ENCODE data around the gene JSRP1.
"Not testable (repeated sequence)": the region's sequence is repeated elsewhere in the genome, so short reads cannot be mapped to it uniquely, and the experiment has no call there.

JSRP1 gene

DNA sequence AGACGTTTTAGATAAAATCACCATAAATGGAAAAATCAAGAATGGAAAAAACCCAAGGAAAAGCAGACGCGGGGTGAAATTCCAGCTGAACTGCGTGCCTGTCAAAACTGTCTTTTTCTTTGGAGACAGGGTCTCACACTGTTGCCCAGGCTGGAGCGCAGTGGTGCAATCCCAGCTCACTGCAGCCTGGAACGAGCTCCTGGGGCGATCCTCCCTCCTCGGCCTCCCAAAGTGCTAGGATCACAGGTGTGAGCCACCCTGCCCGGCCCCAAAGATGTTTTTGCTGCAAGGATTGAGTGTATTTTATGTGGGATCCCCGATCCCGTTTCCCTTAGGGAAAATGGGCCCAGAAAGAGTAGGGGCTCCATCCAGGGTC, 26.6 kb upstream of the JSRP1 start:
- in situ Hi-C loops (cut with HindIII; ENCODE audit: low sequenced_read_pairs), result no loop called here

GRCh38 chr19:2282062-2282861, 26.0 kb upstream of the JSRP1 start, which contains the start of gene PEAK3:
Gene PEAK3 (minus strand): TSS chr19:2282175. CDS start chr19:2280931, 1,244 bp downstream.
- in situ Hi-C loops (cut with HindIII; ENCODE audit: low sequenced_read_pairs), result no loop called here

GRCh38 chr19:2281265-2282061, 25.2 kb upstream of the JSRP1 start:
- in situ Hi-C loops (cut with HindIII; ENCODE audit: low sequenced_read_pairs), result not testable (repeated sequence)

DNA sequence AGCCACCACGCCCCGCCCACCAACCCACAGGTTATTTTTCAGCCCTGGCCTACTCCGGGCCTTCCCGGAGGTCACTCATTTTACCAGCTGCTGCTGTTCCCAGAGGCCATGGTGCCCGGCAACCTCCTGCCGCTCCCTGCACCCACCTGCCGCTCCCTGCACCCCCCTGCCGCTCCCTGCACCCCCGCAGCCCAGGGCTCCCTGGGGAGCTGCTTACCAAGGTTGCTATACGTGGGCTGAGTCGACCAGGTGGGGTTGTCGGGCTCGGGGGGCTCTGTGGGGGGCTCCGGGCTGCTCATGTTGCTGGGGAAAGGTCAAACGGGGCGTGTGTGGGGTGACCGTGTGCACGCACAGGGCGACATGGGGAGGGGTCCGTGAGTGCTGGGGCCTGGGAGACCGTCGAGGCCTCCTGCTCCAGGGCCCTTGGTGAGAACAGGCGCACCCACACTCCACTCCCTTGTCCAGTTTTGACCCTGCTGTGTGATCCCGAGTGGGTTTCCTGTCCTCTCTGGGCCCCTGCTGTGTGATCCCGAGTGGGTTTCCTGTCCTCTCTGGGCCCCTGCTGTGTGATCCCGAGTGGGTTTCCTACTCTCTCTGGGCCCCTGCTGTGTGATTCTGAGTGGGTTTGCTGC, 24.5 kb upstream of the JSRP1 start:
- in situ Hi-C loops (cut with HindIII; ENCODE audit: low sequenced_read_pairs), result no loop called here

- in situ Hi-C loops (cut with HindIII; ENCODE audit: low sequenced_read_pairs), result no loop called here
Observed at GRCh38 chr19:2278459-2279158, 22.4 kb upstream of the JSRP1 start.

- in situ Hi-C loops (cut with HindIII; ENCODE audit: low sequenced_read_pairs), result no loop called here
Observed at GRCh38 chr19:2277138-2277537, 20.9 kb upstream of the JSRP1 start.

DNA sequence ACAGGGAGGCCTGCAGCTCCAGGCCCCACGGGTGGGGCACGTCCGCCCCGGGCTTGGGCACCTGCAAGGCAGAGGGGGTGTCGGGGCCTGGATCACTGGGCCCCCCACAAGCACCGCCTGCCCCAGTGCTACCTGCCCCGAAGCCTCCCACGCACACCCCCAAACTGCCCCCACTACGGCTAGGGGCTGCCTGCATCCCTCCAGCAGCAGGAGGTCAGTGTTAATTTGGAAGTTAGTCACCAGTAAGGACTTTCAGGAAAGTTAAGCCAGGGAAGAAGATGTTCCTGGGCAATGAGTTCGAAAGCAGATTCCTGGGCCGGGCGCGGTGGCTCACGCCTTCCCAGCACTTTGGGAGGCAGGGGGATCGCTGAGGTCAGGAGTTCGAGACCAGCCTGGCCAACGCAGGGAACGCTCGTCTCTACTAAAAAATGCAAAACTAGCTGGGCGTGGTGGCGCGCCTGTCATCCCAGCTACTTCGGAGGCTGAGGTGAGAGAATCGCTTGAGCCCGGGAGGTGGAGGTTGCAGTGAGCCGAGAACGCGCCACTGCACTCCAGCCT, 20.3 kb upstream of the JSRP1 start:
- in situ Hi-C loops (cut with HindIII; ENCODE audit: low sequenced_read_pairs), result no loop called here

GRCh38 chr19:2275588-2276428, 19.6 kb upstream of the JSRP1 start:
- in situ Hi-C loops (cut with HindIII; ENCODE audit: low sequenced_read_pairs), result no loop called here

- in situ Hi-C loops (cut with HindIII; ENCODE audit: low sequenced_read_pairs), result loop anchor here (5.0 kb wide), 2 partner anchors 38 to 52 kb away; partner anchors contain the start of genes LSM7, PLEKHJ1, SF3A2 and SPPL2B
Observed at GRCh38 chr19:2274931-2275535, 18.8 kb upstream of the JSRP1 start.

- in situ Hi-C loops (cut with HindIII; ENCODE audit: low sequenced_read_pairs), result loop anchor here (5.0 kb wide), 2 partner anchors 37 to 53 kb away; partner anchors contain the start of genes LSM7, PLEKHJ1, SF3A2 and SPPL2B
Observed at GRCh38 chr19:2274185-2274711, 18.0 kb upstream of the JSRP1 start.

- in situ Hi-C loops (cut with HindIII; ENCODE audit: low sequenced_read_pairs), result loop anchor here (5.0 kb wide), 2 partner anchors 36 to 54 kb away; partner anchors contain the start of genes LSM7, PLEKHJ1, SF3A2 and SPPL2B
Observed at GRCh38 chr19:2273356-2274184, 17.4 kb upstream of the JSRP1 start.

- in situ Hi-C loops (cut with HindIII; ENCODE audit: low sequenced_read_pairs), result loop anchor here (5.0 kb wide), 2 partner anchors 34 to 56 kb away; partner anchors contain the start of genes LSM7, PLEKHJ1, SF3A2 and SPPL2B
Observed at GRCh38 chr19:2271234-2272103, 15.3 kb upstream of the JSRP1 start.

DNA sequence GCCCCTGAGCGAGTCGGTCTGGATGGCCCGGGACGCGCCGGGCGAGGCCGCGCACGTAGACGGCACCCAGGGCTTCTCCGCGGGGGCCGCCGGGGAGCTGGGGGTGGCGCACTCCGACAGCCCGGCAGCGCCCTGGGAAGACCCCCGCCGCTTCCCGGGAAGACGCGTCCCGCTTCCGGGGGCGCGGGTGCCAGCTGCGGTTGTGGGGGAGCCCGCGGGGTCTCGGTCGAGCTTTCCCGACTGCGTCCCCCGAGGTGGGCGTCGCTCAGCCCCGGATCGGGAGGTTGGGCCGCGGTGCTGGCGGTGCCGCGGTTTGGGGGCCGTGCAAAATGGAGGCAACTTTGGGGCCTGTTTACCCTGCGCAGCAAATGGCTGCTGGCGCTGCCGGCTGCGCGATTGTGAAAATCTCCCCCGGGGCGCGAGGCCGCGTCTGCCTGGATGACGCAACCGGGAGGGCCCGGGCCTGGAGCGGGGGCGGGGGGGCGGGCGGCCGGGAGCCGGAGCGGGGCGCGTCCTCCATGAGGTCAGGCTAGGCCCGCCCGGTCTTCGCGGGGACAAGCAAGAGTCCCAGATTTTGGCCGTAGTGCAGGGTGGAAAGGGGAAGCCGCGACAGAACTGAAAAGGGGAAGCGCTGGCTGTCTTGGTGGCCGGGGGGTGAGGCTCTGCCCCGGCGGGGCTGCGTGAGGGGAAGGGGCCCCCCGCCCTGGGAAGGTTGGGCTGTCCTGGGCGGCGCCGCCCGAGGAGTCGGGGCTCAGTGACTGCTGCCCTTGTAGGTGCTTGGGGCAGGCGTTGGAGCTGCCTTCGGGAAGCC, 14.4 kb upstream of the JSRP1 start:
- in situ Hi-C loops (cut with HindIII; ENCODE audit: low sequenced_read_pairs), result loop anchor here (5.0 kb wide), 2 partner anchors 33 to 57 kb away; partner anchors contain the start of genes LSM7, PLEKHJ1, SF3A2 and SPPL2B

GRCh38 chr19:2270157-2270422, 13.9 kb upstream of the JSRP1 start:
- in situ Hi-C loops (cut with HindIII; ENCODE audit: low sequenced_read_pairs), result loop anchor here (5.0 kb wide), 2 partner anchors 33 to 57 kb away; partner anchors contain the start of genes LSM7, PLEKHJ1, SF3A2 and SPPL2B

DNA sequence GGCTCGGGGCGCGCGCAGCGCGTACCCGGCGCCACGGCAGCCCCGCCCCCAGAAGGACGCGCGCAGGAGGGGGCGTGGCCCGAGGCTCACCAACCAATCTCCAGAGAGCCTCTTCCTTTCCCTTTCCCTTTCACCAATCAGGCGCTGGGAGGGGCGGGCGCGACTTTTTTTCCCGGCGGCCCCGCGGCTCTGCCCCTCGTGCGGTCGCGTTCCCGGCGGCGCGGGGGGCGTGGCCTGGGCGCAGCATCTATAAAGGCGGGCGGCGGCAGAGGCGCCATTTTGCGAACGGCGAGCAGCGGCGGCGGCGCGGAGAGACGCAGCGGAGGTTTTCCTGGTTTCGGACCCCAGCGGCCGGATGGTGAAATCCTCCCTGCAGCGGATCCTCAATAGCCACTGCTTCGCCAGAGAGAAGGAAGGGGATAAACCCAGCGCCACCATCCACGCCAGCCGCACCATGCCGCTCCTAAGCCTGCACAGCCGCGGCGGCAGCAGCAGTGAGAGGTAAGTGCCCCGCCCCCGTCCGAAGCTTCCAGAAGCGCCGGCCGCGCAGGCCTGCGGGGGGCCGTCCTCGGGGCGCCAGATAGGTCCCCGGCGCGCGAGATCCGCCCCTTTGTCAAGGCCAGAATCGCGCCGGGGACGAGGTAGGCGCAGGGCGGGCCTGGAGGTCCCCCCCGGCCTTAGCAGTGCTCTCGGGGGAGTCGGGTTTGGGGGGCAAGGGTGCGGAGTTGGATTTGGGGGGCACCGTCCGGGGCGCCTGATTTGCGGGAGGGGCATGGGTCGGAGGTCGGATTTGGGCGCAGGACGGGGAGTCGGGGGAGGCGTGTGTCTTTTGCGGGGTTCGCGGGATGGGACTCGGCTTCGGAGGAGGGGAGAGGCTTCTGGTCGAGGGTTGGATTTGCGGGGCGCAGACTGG, 13.3 kb upstream of the JSRP1 start:
- in situ Hi-C loops (cut with HindIII; ENCODE audit: low sequenced_read_pairs), result loop anchor here (5.0 kb wide), 2 partner anchors 32 to 58 kb away; partner anchors contain the start of genes LSM7, PLEKHJ1, SF3A2 and SPPL2B

Measured in endothelial cell of hepatic sinusoid (primary cell).